Measurements from ENCODE around the gene CMTM2.

- TF ChIP-seq, protein P1, sequence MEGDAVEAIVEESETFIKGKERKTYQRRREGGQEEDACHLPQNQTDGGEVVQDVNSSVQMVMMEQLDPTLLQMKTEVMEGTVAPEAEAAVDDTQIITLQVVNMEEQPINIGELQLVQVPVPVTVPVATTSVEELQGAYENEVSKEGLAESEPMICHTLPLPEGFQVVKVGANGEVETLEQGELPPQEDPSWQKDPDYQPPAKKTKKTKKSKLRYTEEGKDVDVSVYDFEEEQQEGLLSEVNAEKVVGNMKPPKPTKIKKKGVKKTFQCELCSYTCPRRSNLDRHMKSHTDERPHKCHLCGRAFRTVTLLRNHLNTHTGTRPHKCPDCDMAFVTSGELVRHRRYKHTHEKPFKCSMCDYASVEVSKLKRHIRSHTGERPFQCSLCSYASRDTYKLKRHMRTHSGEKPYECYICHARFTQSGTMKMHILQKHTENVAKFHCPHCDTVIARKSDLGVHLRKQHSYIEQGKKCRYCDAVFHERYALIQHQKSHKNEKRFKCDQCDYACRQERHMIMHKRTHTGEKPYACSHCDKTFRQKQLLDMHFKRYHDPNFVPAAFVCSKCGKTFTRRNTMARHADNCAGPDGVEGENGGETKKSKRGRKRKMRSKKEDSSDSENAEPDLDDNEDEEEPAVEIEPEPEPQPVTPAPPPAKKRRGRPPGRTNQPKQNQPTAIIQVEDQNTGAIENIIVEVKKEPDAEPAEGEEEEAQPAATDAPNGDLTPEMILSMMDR (IDR thresholded peaks at IDR 0.05) = peak; percentile 18
- no peak for TF ChIP-seq EZH2phosphoT487 (IDR thresholded peaks at IDR 0.05)
Observed at GRCh38 chr16:66551348-66551759, 27.9 kb upstream of the CMTM2 start.

All from neural progenitor cell (in vitro differentiated cells).